ENCODE data around the gene FAM240B.

DNA sequence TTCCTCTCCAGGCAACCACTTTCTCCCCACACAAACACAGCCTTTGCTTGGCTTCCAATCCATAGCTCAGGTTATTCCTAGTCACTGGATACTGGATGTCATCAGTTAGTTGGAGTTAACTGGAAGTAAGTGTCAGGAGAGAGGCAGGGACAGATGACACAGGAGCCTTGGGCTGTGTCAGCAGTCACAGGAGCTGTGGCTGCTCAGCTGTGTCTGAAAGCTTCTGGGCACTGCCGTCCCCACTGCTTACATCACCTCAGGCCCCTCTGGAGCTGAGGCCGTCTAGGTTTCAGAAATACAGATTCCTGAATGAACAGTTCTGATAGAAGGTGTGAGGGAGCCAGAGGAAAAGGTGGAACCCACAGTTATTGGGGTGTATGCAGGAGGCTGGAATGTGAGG lies 17.3 kb upstream of the FAM240B start:
- TF ChIP-seq EP300 (IDR thresholded peaks at IDR 0.05; ENCODE audit: borderline replicate concordance in 1 of 2, control insufficient read depth in 1 of 2, low read depth in 2 of 2, low read length in 2 of 2) (no peak), CREB1 (IDR thresholded peaks at IDR 0.05; ENCODE audit: low read depth) (no peak), SUPT20H (IDR thresholded peaks at IDR 0.05; ENCODE audit: borderline replicate concordance, control insufficient read depth, low read depth, low read length) (no peak)
- TF ChIP-seq, protein P1, sequence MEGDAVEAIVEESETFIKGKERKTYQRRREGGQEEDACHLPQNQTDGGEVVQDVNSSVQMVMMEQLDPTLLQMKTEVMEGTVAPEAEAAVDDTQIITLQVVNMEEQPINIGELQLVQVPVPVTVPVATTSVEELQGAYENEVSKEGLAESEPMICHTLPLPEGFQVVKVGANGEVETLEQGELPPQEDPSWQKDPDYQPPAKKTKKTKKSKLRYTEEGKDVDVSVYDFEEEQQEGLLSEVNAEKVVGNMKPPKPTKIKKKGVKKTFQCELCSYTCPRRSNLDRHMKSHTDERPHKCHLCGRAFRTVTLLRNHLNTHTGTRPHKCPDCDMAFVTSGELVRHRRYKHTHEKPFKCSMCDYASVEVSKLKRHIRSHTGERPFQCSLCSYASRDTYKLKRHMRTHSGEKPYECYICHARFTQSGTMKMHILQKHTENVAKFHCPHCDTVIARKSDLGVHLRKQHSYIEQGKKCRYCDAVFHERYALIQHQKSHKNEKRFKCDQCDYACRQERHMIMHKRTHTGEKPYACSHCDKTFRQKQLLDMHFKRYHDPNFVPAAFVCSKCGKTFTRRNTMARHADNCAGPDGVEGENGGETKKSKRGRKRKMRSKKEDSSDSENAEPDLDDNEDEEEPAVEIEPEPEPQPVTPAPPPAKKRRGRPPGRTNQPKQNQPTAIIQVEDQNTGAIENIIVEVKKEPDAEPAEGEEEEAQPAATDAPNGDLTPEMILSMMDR (IDR thresholded peaks at IDR 0.05 in 2 of 3, conservative IDR thresholded peaks at IDR 0.05 in 1 of 3; ENCODE audit: control insufficient read depth in 2 of 3, extremely low read depth in 1 of 3, insufficient read depth in 1 of 3, low read depth in 3 of 3, low read length in 3 of 3) = no peak
